ENCODE results near the gene RAET1E. TPM values are rescaled to one million over a fixed set of nuclear protein-coding genes. Genes with fewer than 3 reads are reported as not detected.
"Not testable (repeated sequence)": the region's sequence is repeated elsewhere in the genome, so short reads cannot be mapped to it uniquely, and the experiment has no call there.

The RAET1E gene
- total and polyA plus RNA-seq, 4 experiments from 2014 or later: not detected

DNA sequence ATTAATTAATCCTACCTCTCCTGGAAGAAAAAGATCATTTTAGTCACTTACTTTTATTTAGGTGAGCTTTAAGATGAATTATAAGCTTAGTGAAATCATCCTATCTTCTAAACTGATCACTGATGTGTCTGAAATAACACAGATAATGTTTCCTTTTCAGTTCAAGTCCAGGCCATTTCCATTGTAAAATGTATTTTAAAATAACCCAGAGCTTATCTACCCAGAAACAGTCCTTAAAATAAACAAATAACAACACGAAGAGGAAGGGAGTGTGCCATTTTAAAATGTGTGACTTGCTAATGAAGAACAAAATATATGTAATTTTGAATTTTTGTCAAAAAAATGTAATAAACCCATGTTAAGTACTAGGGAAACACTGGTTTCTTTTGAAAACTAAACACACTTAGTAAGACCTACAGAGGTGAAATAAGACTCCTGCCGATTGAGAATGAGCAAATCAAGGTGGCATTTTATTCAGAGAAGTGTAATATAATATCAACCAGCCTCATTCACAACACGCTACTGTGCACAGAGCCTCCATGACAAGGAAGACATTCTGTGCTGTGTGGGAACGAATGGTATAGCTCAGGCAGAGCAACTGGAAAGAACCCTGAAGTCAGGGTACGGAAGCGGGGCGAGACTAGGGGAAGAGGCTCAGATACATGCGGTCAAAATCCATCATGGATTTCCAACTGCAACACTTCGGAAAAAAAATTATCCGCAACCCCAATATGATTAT, 41.5 kb downstream of the RAET1E start:
- CTCF ChIA-PET (ENCODE audit: partially characterized antibody): interaction anchor here (0.9 kb wide), 1 partner anchor 16 kb away, joined by 3 read pairs; no protein-coding TSS in a partner anchor
- Mint-ChIP-seq H3K4me1 (peaks cover 1 to 13% (median 3%) of the 10 kb centered on the region in 4 donors), H3K36me3 (no peaks in the 10 kb centered on the region), H3K27me3 (peaks cover 0 to 6% of the 10 kb centered on the region in 2 donors), H3K27ac (peak overlapping the region in 1 of 7 donors; percentile 18), H3K4me3 (no peak overlapping the region), H3K9me3 (no peaks in the 10 kb centered on the region)
- Histone ChIP-seq H3K36me3 (ENCODE audit: insufficient read depth, low read length) (no peaks in the 10 kb centered on the region), H3K27me3 (ENCODE audit: insufficient read depth, low read length) (no peaks in the 10 kb centered on the region), H3K4me1 (ENCODE audit: insufficient read depth, low read length) (peaks cover 8% of the 10 kb centered on the region), H3K4me3 (ENCODE audit: low read length in 2 of 2) (no peak overlapping the region), H3K27ac (ENCODE audit: low read depth, low read length) (no peak overlapping the region), H3K9me3 (ENCODE audit: control insufficient read depth in 1 of 2, low read length in 2 of 2) (no peaks in the 10 kb centered on the region)
- intact Hi-C loops (cut with micrococcal nuclease): no loop called here
- POLR2A ChIA-PET (ENCODE audit: partially characterized antibody): interaction anchor here (0.7 to 0.9 kb wide), 2 partner anchors 17 to 138 kb away, joined by 3 read pairs; no protein-coding TSS in a partner anchor
- no peak for DNase-seq

- H3K27me3 ChIP-seq (ENCODE audit: insufficient read depth, low read length): no peaks in the 10 kb centered on the region
- ChIA-PET CTCF (ENCODE audit: partially characterized antibody) (interaction anchor here (0.9 kb wide), 1 partner anchor 15 kb away, joined by 3 read pairs; no protein-coding TSS in a partner anchor), POLR2A (ENCODE audit: partially characterized antibody) (interaction anchor here (0.9 kb wide), 1 partner anchor 137 kb away, joined by 3 read pairs; no protein-coding TSS in a partner anchor)
Measured at GRCh38 chr6:149855741-149856140, 42.2 kb downstream of the RAET1E start.

GRCh38 chr6:149855040-149855654, 42.8 kb downstream of the RAET1E start:
- Histone ChIP-seq H3K4me3 (ENCODE audit: low read length in 2 of 2) (no peak overlapping the region), H3K36me3 (ENCODE audit: insufficient read depth, low read length) (no peaks in the 10 kb centered on the region), H3K9me3 (ENCODE audit: control insufficient read depth in 1 of 2, low read length in 2 of 2) (no peaks in the 10 kb centered on the region), H3K4me1 (ENCODE audit: insufficient read depth, low read length) (peaks cover 8% of the 10 kb centered on the region), H3K27me3 (ENCODE audit: insufficient read depth, low read length) (no peaks in the 10 kb centered on the region), H3K27ac (ENCODE audit: low read depth, low read length) (no peak overlapping the region)
- no peak for DNase-seq
- intact Hi-C loops (cut with micrococcal nuclease): no loop called here
- H3K4me1 Mint-ChIP-seq: peaks cover 1 to 14% (median 4%) of the 10 kb centered on the region in 4 donors
- no peak overlapping the region for H3K4me3 Mint-ChIP-seq
- CTCF ChIA-PET (ENCODE audit: partially characterized antibody): no interaction called here
- H3K27me3 Mint-ChIP-seq: peaks cover 0 to 5% of the 10 kb centered on the region in 2 donors
- H3K36me3 Mint-ChIP-seq: no peaks in the 10 kb centered on the region
- no peak overlapping the region for H3K27ac Mint-ChIP-seq
- POLR2A ChIA-PET (ENCODE audit: partially characterized antibody): no interaction called here
- no peaks in the 10 kb centered on the region for H3K9me3 Mint-ChIP-seq

More at GRCh38 chr6:149855741-149856140, 42.2 kb downstream of the RAET1E start:
- Histone ChIP-seq H3K27ac (ENCODE audit: low read depth, low read length) (no peak overlapping the region), H3K4me3 (ENCODE audit: low read length in 2 of 2) (no peak overlapping the region), H3K9me3 (ENCODE audit: control insufficient read depth in 1 of 2, low read length in 2 of 2) (no peaks in the 10 kb centered on the region), H3K4me1 (ENCODE audit: insufficient read depth, low read length) (peaks cover 8% of the 10 kb centered on the region), H3K36me3 (ENCODE audit: insufficient read depth, low read length) (no peaks in the 10 kb centered on the region)
- Mint-ChIP-seq H3K36me3 (no peaks in the 10 kb centered on the region), H3K27ac (no peak overlapping the region), H3K4me1 (peaks cover 1 to 14% (median 4%) of the 10 kb centered on the region in 4 donors), H3K4me3 (no peak overlapping the region), H3K9me3 (no peaks in the 10 kb centered on the region), H3K27me3 (peaks cover 0 to 5% of the 10 kb centered on the region in 2 donors)
- no peak for DNase-seq
- intact Hi-C loops (cut with micrococcal nuclease): no loop called here

- H3K36me3 Mint-ChIP-seq: no peaks in the 10 kb centered on the region
- Histone ChIP-seq H3K27ac (ENCODE audit: low read depth, low read length) (no peak overlapping the region), H3K27me3 (ENCODE audit: insufficient read depth, low read length) (no peaks in the 10 kb centered on the region), H3K4me1 (ENCODE audit: insufficient read depth, low read length) (peaks cover 8% of the 10 kb centered on the region), H3K36me3 (ENCODE audit: insufficient read depth, low read length) (no peaks in the 10 kb centered on the region), H3K4me3 (ENCODE audit: low read length in 2 of 2) (no peak overlapping the region), H3K9me3 (ENCODE audit: control insufficient read depth in 1 of 2, low read length in 2 of 2) (no peaks in the 10 kb centered on the region)
- no peak for DNase-seq
- peaks cover 0 to 5% of the 10 kb centered on the region in 2 donors for H3K27me3 Mint-ChIP-seq
- H3K9me3 Mint-ChIP-seq: no peaks in the 10 kb centered on the region
- H3K4me3 Mint-ChIP-seq: no peak overlapping the region
- POLR2A ChIA-PET (ENCODE audit: partially characterized antibody): no interaction called here
- intact Hi-C loops (cut with micrococcal nuclease): no loop called here
- CTCF ChIA-PET (ENCODE audit: partially characterized antibody): no interaction called here
- peaks cover 1 to 14% (median 4%) of the 10 kb centered on the region in 4 donors for H3K4me1 Mint-ChIP-seq
- no peak overlapping the region for H3K27ac Mint-ChIP-seq
Measured at GRCh38 chr6:149854532-149854931, 43.4 kb downstream of the RAET1E start.

GRCh38 chr6:149854017-149854416, 43.9 kb downstream of the RAET1E start:
- H3K27ac ChIP-seq (ENCODE audit: low read depth, low read length); H3K4me3 ChIP-seq (ENCODE audit: low read length in 2 of 2); H3K36me3 Mint-ChIP-seq; DNase-seq; H3K9me3 Mint-ChIP-seq; H3K27me3 Mint-ChIP-seq; POLR2A ChIA-PET (ENCODE audit: partially characterized antibody); H3K9me3 ChIP-seq (ENCODE audit: control insufficient read depth in 1 of 2, low read length in 2 of 2); intact Hi-C loops (cut with micrococcal nuclease); H3K27me3 ChIP-seq (ENCODE audit: insufficient read depth, low read length); CTCF ChIA-PET (ENCODE audit: partially characterized antibody); H3K4me1 ChIP-seq (ENCODE audit: insufficient read depth, low read length); H3K36me3 ChIP-seq (ENCODE audit: insufficient read depth, low read length); H3K27ac Mint-ChIP-seq; H3K4me3 Mint-ChIP-seq: not testable (repeated sequence)
- peaks cover 1 to 14% (median 4%) of the 10 kb centered on the region in 4 donors for H3K4me1 Mint-ChIP-seq

GRCh38 chr6:149852881-149853280, 45.0 kb downstream of the RAET1E start:
- H3K9me3 Mint-ChIP-seq: no peaks in the 10 kb centered on the region

DNA sequence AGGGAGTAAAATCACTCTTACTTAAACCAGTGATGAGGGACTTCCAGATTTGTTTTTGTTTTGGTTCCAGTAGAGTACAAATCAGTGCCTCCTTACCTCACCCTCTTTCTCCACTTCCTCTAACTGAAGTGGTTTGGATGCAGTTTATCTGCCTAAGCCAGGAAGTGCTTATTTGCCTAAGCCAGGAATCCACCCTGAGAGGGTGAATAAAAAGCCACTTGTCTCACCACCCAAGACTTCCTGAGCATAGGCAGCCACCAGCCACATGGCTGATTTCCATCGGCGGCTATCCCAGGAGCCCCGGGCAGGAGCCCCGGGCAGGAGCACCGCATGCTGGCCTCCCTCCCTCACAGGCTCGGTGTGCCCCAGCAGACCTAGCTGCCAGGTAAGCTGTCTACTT, 45.7 kb downstream of the RAET1E start:
- no peak overlapping the region for H3K4me3 Mint-ChIP-seq
- no peaks in the 10 kb centered on the region for H3K36me3 Mint-ChIP-seq
- Histone ChIP-seq H3K9me3 (ENCODE audit: control insufficient read depth in 1 of 2, low read length in 2 of 2) (no peaks in the 10 kb centered on the region), H3K27ac (ENCODE audit: low read depth, low read length) (no peak overlapping the region), H3K4me3 (ENCODE audit: low read length in 2 of 2) (no peak overlapping the region), H3K36me3 (ENCODE audit: insufficient read depth, low read length) (no peaks in the 10 kb centered on the region), H3K27me3 (ENCODE audit: insufficient read depth, low read length) (no peaks in the 10 kb centered on the region), H3K4me1 (ENCODE audit: insufficient read depth, low read length) (peaks cover 8% of the 10 kb centered on the region)
- peaks cover 1 to 14% (median 4%) of the 10 kb centered on the region in 4 donors for H3K4me1 Mint-ChIP-seq
- peaks cover 0 to 5% of the 10 kb centered on the region in 2 donors for H3K27me3 Mint-ChIP-seq
- H3K27ac Mint-ChIP-seq: no peak overlapping the region
- intact Hi-C loops (cut with micrococcal nuclease): no loop called here
- DNase-seq: peak in 1 of 5 donors; percentile 12
- CTCF ChIA-PET (ENCODE audit: partially characterized antibody): interaction anchor here (1.4 kb wide), 1 partner anchor 18 kb away, joined by 5 read pairs; no protein-coding TSS in a partner anchor
- H3K9me3 Mint-ChIP-seq: no peaks in the 10 kb centered on the region
- POLR2A ChIA-PET (ENCODE audit: partially characterized antibody): no interaction called here

More at GRCh38 chr6:149852881-149853280, 45.0 kb downstream of the RAET1E start:
- H3K9me3 ChIP-seq (ENCODE audit: control insufficient read depth in 1 of 2, low read length in 2 of 2): no peaks in the 10 kb centered on the region
- peaks cover 8% of the 10 kb centered on the region for H3K4me1 ChIP-seq (ENCODE audit: insufficient read depth, low read length)
- no peaks in the 10 kb centered on the region for H3K36me3 ChIP-seq (ENCODE audit: insufficient read depth, low read length)
- H3K36me3 Mint-ChIP-seq: no peaks in the 10 kb centered on the region
- H3K27me3 Mint-ChIP-seq: peaks cover 0 to 5% of the 10 kb centered on the region in 2 donors
- no peak overlapping the region for H3K4me3 ChIP-seq (ENCODE audit: low read length in 2 of 2)
- no peak overlapping the region for H3K27ac Mint-ChIP-seq
- CTCF ChIA-PET (ENCODE audit: partially characterized antibody): interaction anchor here (1.4 kb wide), 1 partner anchor 18 kb away, joined by 5 read pairs; no protein-coding TSS in a partner anchor
- peaks cover 1 to 14% (median 4%) of the 10 kb centered on the region in 4 donors for H3K4me1 Mint-ChIP-seq
- POLR2A ChIA-PET (ENCODE audit: partially characterized antibody): no interaction called here
- H3K27ac ChIP-seq (ENCODE audit: low read depth, low read length): no peak overlapping the region
- no peaks in the 10 kb centered on the region for H3K27me3 ChIP-seq (ENCODE audit: insufficient read depth, low read length)
- DNase-seq: no peak
- intact Hi-C loops (cut with micrococcal nuclease): no loop called here
- no peak overlapping the region for H3K4me3 Mint-ChIP-seq
